Chondrocyte (in vitro differentiated cells): ENCODE data around the gene AFF2. TPM values are rescaled to one million over a fixed set of nuclear protein-coding genes. Genes with fewer than 3 reads are reported as not detected.

Experiments used
- DNase-seq: peaks from one replicate; pipeline ENCODE4 v3.0.0; 2021; ENCODE audit warnings: mixed read lengths, low spot score
- H3K27ac Mint-ChIP-seq: one replicate; pipeline ENCODE4 v1.8.0; 2021; ENCODE audit warnings: mild to moderate bottlenecking, moderate library complexity, mixed read lengths; ENCODE audit not compliant: unreplicated experiment
- H3K27me3 Mint-ChIP-seq: 2 replicates; pipeline ENCODE4 v1.8.0; 2021; ENCODE audit warnings: low read depth, mixed read lengths
- H3K36me3 Mint-ChIP-seq: 2 replicates; pipeline ENCODE4 v1.8.0; 2021; ENCODE audit warnings: low read depth, mixed read lengths
- H3K4me1 Mint-ChIP-seq: 2 replicates; pipeline ENCODE4 v1.8.0; 2021; ENCODE audit warnings: low read depth, mild to moderate bottlenecking, mixed read lengths
- H3K4me3 Mint-ChIP-seq: one replicate; pipeline ENCODE4 v1.8.0; 2021; ENCODE audit warnings: mild to moderate bottlenecking, moderate library complexity, mixed read lengths; ENCODE audit not compliant: unreplicated experiment
- H3K9me3 Mint-ChIP-seq: 2 replicates; pipeline ENCODE4 v1.8.0; 2021; ENCODE audit warnings: low read depth, mixed read lengths
- CTCF ChIP-seq: fragments of 200-600 bp; sonication (generic); IDR thresholded peaks from 2 replicates; pipeline ENCODE4 v1.5.0; 2021; ENCODE audit warnings: antibody characterized with exemption, mild to moderate bottlenecking, moderate library complexity
- total RNA-seq: library from RNA; stranded (reverse); gene quantifications from 3 replicates; pipeline ENCODE4 v1.2.1, GENCODE V29; 2021

The AFF2 gene
- total RNA-seq, 1 donor from 2014 or later = 22.4 TPM

GRCh38 chrX:149010853-149011224 lies 510.4 kb downstream of the AFF2 start:
- no peaks in the 10 kb centered on the region for H3K27me3 Mint-ChIP-seq
- no peak overlapping the region for H3K27ac Mint-ChIP-seq
- TF ChIP-seq CTCF = no peak
- DNase-seq = no peak
- no peaks in the 10 kb centered on the region for H3K4me1 Mint-ChIP-seq
- no peak overlapping the region for H3K4me3 Mint-ChIP-seq
- H3K9me3 Mint-ChIP-seq = peaks cover 9% of the 10 kb centered on the region
- H3K36me3 Mint-ChIP-seq = no peaks in the 10 kb centered on the region

GRCh38 chrX:149013081-149013480 lies 512.7 kb downstream of the AFF2 start:
- DNase-seq = no peak
- H3K4me1 Mint-ChIP-seq = no peaks in the 10 kb centered on the region
- no peak overlapping the region for H3K27ac Mint-ChIP-seq
- H3K27me3 Mint-ChIP-seq = no peaks in the 10 kb centered on the region
- no peak for TF ChIP-seq CTCF
- no peaks in the 10 kb centered on the region for H3K36me3 Mint-ChIP-seq
- H3K9me3 Mint-ChIP-seq = peaks cover 9% of the 10 kb centered on the region
- H3K4me3 Mint-ChIP-seq = no peak overlapping the region

GRCh38 chrX:149021159-149021558 lies 520.7 kb downstream of the AFF2 start:
- no peaks in the 10 kb centered on the region for H3K27me3 Mint-ChIP-seq

GRCh38 chrX:149022485-149022884 lies 522.1 kb downstream of the AFF2 start:
- H3K9me3 Mint-ChIP-seq = peaks cover 41% of the 10 kb centered on the region
- no peak for TF ChIP-seq CTCF
- H3K4me1 Mint-ChIP-seq = no peaks in the 10 kb centered on the region
- H3K27me3 Mint-ChIP-seq = no peaks in the 10 kb centered on the region
- peaks cover 4% of the 10 kb centered on the region for H3K36me3 Mint-ChIP-seq
- H3K27ac Mint-ChIP-seq = no peak overlapping the region
- DNase-seq = no peak
- no peak overlapping the region for H3K4me3 Mint-ChIP-seq

More at GRCh38 chrX:149021159-149021558, 520.7 kb downstream of the AFF2 start:
- no peaks in the 10 kb centered on the region for H3K4me1 Mint-ChIP-seq
- H3K4me3 Mint-ChIP-seq = no peak overlapping the region
- no peak for TF ChIP-seq CTCF
- DNase-seq = no peak
- H3K9me3 Mint-ChIP-seq = peaks cover 41% of the 10 kb centered on the region
- peaks cover 4% of the 10 kb centered on the region for H3K36me3 Mint-ChIP-seq
- H3K27ac Mint-ChIP-seq = no peak overlapping the region

- no peaks in the 10 kb centered on the region for H3K27me3 Mint-ChIP-seq
- H3K4me1 Mint-ChIP-seq = peaks cover 7% of the 10 kb centered on the region
- peaks cover 16% of the 10 kb centered on the region for H3K9me3 Mint-ChIP-seq
Observed at GRCh38 chrX:149032449-149032848, 532.0 kb downstream of the AFF2 start.

More at GRCh38 chrX:149032449-149032848, 532.0 kb downstream of the AFF2 start:
- H3K36me3 Mint-ChIP-seq = no peaks in the 10 kb centered on the region
- H3K4me3 Mint-ChIP-seq = no peak overlapping the region
- TF ChIP-seq CTCF = no peak
- DNase-seq = no peak
- no peak overlapping the region for H3K27ac Mint-ChIP-seq
